ENCODE measurements around the gene CRCP. TPM values are rescaled to one million over a fixed set of nuclear protein-coding genes. Genes with fewer than 3 reads are reported as not detected.

CRCP gene
- total RNA-seq, 1 donor from 2014 or later = 19.2 TPM

- H3K36me3 Mint-ChIP-seq (ENCODE audit: low read depth, unreplicated experiment) = peaks cover 10% of the 10 kb centered on the region
- H3K4me3 Mint-ChIP-seq (ENCODE audit: unreplicated experiment) = no peak overlapping the region
- peaks cover 2% of the 10 kb centered on the region for H3K27me3 Mint-ChIP-seq (ENCODE audit: unreplicated experiment)
- no peak overlapping the region for H3K27ac Mint-ChIP-seq (ENCODE audit: unreplicated experiment)
- TF ChIP-seq, protein P1, sequence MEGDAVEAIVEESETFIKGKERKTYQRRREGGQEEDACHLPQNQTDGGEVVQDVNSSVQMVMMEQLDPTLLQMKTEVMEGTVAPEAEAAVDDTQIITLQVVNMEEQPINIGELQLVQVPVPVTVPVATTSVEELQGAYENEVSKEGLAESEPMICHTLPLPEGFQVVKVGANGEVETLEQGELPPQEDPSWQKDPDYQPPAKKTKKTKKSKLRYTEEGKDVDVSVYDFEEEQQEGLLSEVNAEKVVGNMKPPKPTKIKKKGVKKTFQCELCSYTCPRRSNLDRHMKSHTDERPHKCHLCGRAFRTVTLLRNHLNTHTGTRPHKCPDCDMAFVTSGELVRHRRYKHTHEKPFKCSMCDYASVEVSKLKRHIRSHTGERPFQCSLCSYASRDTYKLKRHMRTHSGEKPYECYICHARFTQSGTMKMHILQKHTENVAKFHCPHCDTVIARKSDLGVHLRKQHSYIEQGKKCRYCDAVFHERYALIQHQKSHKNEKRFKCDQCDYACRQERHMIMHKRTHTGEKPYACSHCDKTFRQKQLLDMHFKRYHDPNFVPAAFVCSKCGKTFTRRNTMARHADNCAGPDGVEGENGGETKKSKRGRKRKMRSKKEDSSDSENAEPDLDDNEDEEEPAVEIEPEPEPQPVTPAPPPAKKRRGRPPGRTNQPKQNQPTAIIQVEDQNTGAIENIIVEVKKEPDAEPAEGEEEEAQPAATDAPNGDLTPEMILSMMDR (IDR thresholded peaks at IDR 0.05; ENCODE audit: unreplicated experiment) = no peak
- no peak for DNase-seq (ENCODE audit: low spot score)
- H3K9me3 Mint-ChIP-seq (ENCODE audit: unreplicated experiment) = no peaks in the 10 kb centered on the region
- H3K4me1 Mint-ChIP-seq (ENCODE audit: unreplicated experiment) = no peaks in the 10 kb centered on the region
Observed at GRCh38 chr7:66088861-66089838, 25.5 kb upstream of the CRCP start.

DNA sequence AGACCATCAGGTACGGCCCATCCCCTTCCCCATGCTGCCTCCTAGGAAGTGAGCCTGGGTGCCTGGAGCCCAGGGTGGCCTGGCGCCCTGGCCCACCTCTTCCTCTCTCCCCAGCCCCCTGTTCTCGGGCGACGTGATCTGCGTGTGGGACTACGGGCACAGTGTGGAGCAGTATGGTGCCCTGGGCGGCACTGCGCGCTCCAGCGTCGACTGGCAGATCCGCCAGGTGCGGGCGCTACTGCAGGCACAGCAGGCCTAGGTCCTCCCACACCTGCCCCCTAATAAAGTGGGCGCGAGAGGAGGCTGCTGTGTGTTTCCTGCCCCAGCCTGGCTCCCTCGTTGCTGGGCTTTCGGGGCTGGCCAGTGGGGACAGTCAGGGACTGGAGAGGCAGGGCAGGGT lies 22.0 kb upstream of the CRCP start:
- TF ChIP-seq, protein P1 (IDR thresholded peaks at IDR 0.05; ENCODE audit: unreplicated experiment) = no peak
- Mint-ChIP-seq H3K9me3 (ENCODE audit: unreplicated experiment) (no peaks in the 10 kb centered on the region), H3K4me3 (ENCODE audit: unreplicated experiment) (no peak overlapping the region), H3K4me1 (ENCODE audit: unreplicated experiment) (no peaks in the 10 kb centered on the region), H3K36me3 (ENCODE audit: low read depth, unreplicated experiment) (peaks cover 4% of the 10 kb centered on the region), H3K27me3 (ENCODE audit: unreplicated experiment) (peaks cover 2% of the 10 kb centered on the region), H3K27ac (ENCODE audit: unreplicated experiment) (no peak overlapping the region)
- no peak for DNase-seq (ENCODE audit: low spot score)

GRCh38 chr7:66095010-66095409 lies 19.6 kb upstream of the CRCP start:
- H3K4me1 Mint-ChIP-seq (ENCODE audit: unreplicated experiment) = peaks cover 4% of the 10 kb centered on the region
- H3K27ac Mint-ChIP-seq (ENCODE audit: unreplicated experiment) = no peak overlapping the region
- peaks cover 4% of the 10 kb centered on the region for H3K36me3 Mint-ChIP-seq (ENCODE audit: low read depth, unreplicated experiment)
- no peak for DNase-seq (ENCODE audit: low spot score)
- TF ChIP-seq, protein P1 (IDR thresholded peaks at IDR 0.05; ENCODE audit: unreplicated experiment) = no peak
- no peak overlapping the region for H3K4me3 Mint-ChIP-seq (ENCODE audit: unreplicated experiment)
- no peaks in the 10 kb centered on the region for H3K9me3 Mint-ChIP-seq (ENCODE audit: unreplicated experiment)
- H3K27me3 Mint-ChIP-seq (ENCODE audit: unreplicated experiment) = peaks cover 2% of the 10 kb centered on the region

DNA sequence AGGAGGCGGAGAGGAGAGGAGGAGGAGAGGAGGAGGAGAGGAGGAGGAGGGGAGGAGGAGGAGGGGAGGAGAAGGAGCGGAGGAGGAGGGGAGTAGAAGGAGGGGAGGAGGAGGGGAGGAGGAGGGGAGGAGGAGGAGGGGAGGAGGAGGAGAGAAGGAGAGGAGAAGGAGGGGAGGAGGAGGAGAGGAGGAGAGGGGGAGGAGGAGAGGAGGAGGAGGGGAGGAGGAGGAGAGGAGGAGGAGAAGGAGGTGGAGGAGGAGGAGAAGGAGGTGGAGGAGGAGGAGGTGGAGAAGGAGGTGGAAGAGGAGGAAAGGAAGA lies 15.5 kb upstream of the CRCP start:
- no peaks in the 10 kb centered on the region for H3K36me3 Mint-ChIP-seq (ENCODE audit: low read depth, unreplicated experiment)
- no peak overlapping the region for H3K27ac Mint-ChIP-seq (ENCODE audit: unreplicated experiment)
- H3K9me3 Mint-ChIP-seq (ENCODE audit: unreplicated experiment) = no peaks in the 10 kb centered on the region
- DNase-seq (ENCODE audit: low spot score) = no peak
- no peaks in the 10 kb centered on the region for H3K27me3 Mint-ChIP-seq (ENCODE audit: unreplicated experiment)
- TF ChIP-seq, protein P1 (IDR thresholded peaks at IDR 0.05; ENCODE audit: unreplicated experiment) = no peak
- no peak overlapping the region for H3K4me3 Mint-ChIP-seq (ENCODE audit: unreplicated experiment)
- peaks cover 4% of the 10 kb centered on the region for H3K4me1 Mint-ChIP-seq (ENCODE audit: unreplicated experiment)
